ENCODE measurements around the gene SNRPN.
A peak's percentile ranks its signal among the peaks of the same experiment; 100 is the strongest.
"Not testable (repeated sequence)": the region's sequence is repeated elsewhere in the genome, so short reads cannot be mapped to it uniquely, and the experiment has no call there.

Gene SNRPN

DNA sequence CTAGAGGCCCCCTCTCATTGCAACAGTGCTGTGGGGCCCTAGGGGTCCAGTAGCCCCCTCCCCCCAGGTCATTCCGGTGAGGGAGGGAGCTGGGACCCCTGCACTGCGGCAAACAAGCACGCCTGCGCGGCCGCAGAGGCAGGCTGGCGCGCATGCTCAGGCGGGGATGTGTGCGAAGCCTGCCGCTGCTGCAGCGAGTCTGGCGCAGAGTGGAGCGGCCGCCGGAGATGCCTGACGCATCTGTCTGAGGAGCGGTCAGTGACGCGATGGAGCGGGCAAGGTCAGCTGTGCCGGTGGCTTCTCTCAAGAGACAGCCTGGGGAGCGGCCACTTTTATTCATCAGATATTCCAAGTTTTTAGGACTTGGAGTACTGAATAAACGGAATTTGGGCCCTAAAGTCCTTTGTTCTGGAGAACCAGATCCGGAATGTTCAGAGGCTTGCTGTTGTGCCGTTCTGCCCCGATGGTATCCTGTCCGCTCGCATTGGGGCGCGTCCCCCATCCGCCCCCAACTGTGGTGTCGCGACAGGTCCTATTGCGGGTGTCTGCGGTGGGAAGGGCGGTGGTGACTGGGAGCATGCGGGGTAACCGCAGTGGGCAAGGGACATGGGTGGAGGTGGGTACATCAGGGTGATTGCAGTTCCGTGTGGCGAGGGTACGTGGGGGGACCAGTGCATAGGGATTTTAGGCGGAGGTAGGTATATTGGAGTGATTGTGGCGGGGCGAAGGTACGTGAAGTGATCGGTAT, at the start of gene SNRPN, which contains the start of gene SNURF:
SNRPN (plus strand) TSS at position 205 of the 748 bp plus-strand sequence. CDS start 19,467 bp downstream, outside the sequence.
SNURF (plus strand) TSS at position 205 of the 748 bp plus-strand sequence; CDS start at position 267, 62 bp downstream.
- TF ChIP-seq, protein P1, sequence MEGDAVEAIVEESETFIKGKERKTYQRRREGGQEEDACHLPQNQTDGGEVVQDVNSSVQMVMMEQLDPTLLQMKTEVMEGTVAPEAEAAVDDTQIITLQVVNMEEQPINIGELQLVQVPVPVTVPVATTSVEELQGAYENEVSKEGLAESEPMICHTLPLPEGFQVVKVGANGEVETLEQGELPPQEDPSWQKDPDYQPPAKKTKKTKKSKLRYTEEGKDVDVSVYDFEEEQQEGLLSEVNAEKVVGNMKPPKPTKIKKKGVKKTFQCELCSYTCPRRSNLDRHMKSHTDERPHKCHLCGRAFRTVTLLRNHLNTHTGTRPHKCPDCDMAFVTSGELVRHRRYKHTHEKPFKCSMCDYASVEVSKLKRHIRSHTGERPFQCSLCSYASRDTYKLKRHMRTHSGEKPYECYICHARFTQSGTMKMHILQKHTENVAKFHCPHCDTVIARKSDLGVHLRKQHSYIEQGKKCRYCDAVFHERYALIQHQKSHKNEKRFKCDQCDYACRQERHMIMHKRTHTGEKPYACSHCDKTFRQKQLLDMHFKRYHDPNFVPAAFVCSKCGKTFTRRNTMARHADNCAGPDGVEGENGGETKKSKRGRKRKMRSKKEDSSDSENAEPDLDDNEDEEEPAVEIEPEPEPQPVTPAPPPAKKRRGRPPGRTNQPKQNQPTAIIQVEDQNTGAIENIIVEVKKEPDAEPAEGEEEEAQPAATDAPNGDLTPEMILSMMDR (IDR thresholded peaks at IDR 0.05): no peak
- no peak for TF ChIP-seq ZFX (IDR thresholded peaks at IDR 0.05; ENCODE audit: borderline replicate concordance)
- peak within 1 kb of the TSS; percentile 86 for H3K27ac ChIP-seq

DNA sequence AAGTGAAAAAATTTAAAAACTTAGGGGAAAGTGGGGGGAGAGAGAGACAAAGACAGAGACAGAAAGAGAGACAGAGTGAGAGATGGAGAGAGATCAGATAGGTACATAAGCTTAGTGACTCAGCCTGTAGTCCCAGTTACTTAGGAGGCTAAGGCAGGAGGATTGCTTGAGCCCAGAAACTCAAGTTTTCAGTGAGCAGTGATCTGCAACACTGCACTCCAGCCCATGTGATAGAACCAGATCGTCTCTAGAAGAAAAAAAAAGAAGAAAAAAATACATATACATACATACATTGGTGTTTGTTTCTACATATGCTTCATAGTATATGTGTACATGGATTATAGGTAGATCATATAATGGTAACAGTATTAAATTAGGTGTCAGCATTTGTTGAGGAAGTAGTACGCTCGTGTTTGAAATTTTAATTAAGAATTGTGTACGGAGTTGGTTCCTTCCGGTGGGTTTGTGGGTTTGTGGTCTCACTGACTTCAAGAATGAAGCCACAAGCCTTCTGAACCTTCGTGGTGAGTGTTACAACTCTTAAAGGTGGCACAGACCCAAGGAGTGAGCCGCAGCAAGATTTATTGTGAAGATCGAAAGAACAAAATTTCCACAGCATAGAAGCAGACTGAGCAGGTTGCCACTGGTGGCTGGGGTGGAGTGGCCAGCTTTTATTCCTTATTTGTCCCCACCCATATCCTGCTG, 38.3 kb upstream of the SNRPN start:
- no peak overlapping the region for H3K27ac ChIP-seq
- TF ChIP-seq, protein P1 (IDR thresholded peaks at IDR 0.05): no peak
- TF ChIP-seq ZFX (IDR thresholded peaks at IDR 0.05; ENCODE audit: borderline replicate concordance): no peak

DNA sequence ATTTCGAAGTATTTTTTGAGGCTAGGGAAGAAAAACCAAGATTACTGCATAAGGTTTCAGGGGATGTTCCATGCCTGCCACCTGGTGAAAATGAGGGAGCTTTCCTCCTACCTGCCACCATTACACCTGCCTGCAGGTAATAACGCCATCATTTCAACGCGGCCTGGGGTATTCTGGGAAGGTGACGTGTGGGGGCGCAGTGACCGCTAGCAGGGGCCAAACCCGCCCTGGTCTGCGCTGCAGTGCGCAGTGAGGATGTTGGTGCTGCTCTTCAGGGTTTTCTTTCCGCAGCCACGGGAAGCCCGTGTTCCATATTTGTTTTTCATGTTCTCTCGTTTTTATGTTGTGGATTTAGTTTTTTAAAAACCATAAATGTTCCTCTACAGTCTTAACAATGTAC, 37.4 kb upstream of the SNRPN start:
- TF ChIP-seq ZFX (IDR thresholded peaks at IDR 0.05; ENCODE audit: borderline replicate concordance): no peak
- TF ChIP-seq, protein P1 (IDR thresholded peaks at IDR 0.05): no peak
- H3K27ac ChIP-seq: no peak overlapping the region

DNA sequence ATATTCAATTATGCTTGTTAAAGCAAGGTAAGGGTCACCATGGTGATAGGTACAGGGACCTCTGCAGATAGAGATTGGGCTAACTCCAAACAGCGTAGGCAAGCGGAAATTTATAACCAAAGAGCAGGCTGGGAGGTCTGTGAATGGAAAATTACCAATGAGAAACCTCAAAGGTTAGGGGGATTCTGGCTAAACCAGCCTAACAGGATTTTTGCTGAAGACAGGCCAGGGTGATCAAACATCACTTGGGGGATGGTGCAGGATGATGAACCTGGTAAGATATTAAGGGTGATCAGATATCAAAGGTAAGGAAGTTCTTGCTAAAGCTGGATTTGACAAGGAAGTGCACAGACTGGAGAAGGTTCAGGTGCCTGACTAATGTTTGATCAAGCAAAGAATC, 35.3 kb upstream of the SNRPN start:
- TF ChIP-seq, protein P1 (IDR thresholded peaks at IDR 0.05): no peak
- no peak for TF ChIP-seq ZFX (IDR thresholded peaks at IDR 0.05; ENCODE audit: borderline replicate concordance)
- no peak overlapping the region for H3K27ac ChIP-seq

DNA sequence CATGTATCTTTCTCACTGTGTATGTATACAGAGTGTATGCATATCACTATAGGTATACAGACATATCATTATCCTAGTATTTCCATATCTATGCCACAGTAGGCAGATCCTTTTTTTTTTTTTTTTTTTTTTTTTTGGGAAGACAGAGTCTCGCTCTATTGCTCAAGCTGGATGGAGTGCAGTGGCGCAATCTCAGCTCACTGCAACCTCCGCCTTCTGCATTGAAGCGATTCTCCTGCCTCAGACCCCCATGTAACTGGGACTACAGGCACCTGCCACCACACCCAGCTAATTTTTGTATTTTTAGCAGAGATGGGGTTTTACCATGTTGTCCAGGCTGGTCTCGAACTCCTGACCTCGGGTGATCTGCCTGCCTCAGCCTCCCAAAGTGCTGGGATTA, 32.0 kb upstream of the SNRPN start:
- not testable (repeated sequence) for H3K27ac ChIP-seq

DNA sequence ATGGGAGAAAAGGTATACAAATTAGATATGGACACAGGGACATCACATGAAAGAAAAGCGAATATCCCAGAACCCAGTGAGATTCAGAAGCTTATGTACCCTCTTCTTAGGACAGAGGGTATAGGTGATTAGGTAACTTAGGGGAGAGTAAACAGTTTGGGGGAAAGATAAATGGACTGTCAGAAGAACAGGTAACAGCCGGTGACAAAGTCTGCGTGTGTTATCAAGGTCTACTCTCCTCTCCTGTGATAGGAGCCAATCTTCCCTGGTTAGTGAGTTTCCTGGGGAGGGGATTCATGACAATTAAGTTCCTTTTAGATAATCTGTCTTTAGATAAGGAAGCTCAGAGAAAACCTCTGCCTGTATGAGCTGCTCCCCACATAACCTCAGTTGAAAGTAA, 30.6 kb upstream of the SNRPN start:
- no peak overlapping the region for H3K27ac ChIP-seq

DNA sequence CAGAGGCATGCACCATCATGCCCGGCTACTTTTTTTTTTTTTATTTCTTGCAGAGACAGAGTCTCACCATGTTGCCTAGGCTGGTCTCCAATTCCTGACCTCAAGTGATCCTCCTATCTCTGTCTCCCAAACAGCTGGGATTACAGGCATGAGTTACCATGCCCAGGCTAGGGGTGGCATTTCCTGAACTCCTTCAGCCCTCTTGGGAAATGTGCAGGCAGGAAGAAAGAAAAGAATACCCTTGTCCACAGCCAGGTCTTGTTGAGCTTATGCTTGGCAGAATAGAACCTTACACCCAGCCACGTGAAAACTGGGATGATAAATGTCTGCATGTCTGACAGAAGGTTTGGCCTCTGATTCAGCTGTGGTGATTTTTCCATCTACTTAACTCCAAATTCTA, 30.2 kb upstream of the SNRPN start:
- TF ChIP-seq ZFX (IDR thresholded peaks at IDR 0.05; ENCODE audit: borderline replicate concordance): no peak
- TF ChIP-seq, protein P1 (IDR thresholded peaks at IDR 0.05): no peak
- no peak overlapping the region for H3K27ac ChIP-seq

More for the DNA sequence above, 30.6 kb upstream of the SNRPN start:
- no peak for TF ChIP-seq ZFX (IDR thresholded peaks at IDR 0.05; ENCODE audit: borderline replicate concordance)
- TF ChIP-seq, protein P1 (IDR thresholded peaks at IDR 0.05): no peak

DNA sequence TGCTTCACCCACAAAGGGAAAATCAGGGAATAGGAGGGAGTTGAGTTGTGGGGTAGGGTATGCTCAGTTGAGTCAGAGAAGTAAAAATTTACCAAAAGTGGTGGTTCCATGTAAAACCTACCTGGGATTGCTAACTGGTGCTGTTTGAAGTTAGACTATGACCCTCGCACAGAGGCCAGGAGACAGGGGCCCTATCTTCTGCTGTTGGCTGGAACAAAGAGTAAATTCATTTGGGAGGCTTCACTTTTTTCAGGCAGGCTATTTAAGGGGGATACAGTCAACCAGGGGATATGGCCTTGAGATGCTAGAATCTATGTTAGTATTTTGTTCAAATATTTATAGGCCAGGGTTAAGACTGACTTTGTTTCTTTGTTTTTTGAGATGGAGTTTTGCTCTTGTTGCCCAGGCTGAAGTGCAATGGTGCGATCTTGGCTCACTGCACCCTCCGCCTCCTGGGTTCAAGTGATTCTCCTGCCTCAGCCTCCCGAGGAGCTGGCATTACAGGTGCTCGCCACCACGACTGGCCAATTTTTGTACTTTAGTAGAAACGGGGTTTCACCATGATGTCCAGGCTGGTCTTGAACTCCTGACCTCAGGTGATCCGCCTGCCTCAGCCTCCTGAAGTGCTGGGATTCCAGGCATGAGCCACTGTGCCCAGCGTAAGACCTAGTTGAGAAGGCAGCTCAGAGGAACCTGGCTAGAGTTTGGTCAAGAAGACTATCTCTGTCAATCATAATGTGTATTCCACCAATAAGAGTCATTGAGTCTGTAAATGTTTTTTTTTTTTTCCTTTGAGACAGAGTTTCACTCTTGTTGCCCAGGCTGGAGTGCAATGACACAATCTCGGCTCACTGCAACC, 22.7 kb upstream of the SNRPN start:
- not testable (repeated sequence) for H3K27ac ChIP-seq
